Heart left ventricle (tissue), 16 donors: ENCODE measurements around the gene FADS6. TPM values are rescaled to one million over a fixed set of nuclear protein-coding genes. Genes with fewer than 3 reads are reported as not detected.

Experiments used
- ATAC-seq, 4 donors: fragments of 200-7000 bp; cut with Tn5 transposase; one replicate each; pipeline ENCODE4 v1.9.1; 2020 to 2022; ENCODE audit warnings: moderate library complexity in 4 of 4, mild to moderate bottlenecking in 3 of 4, moderate number of reproducible peaks in 1 of 4
- DNase-seq, 5 donors: peaks; one replicate each; pipeline ENCODE4 v3.0.0-alpha.2; 2020
- H3K27ac ChIP-seq, 12 donors: fragments of 200-600 bp; sonication (generic) in 4 of 12; one replicate each; pipeline versions ENCODE4 v1.5.0 to v1.8.0; 2016 to 2022; ENCODE audit warnings: mild to moderate bottlenecking in 2 of 12
- H3K27me3 ChIP-seq, 9 donors: fragments of 200-600 bp; sonication (generic) in 2 of 9; one replicate each; pipeline versions ENCODE4 v1.5.1 to v1.8.0; 2016 to 2022; ENCODE audit warnings: mild to moderate bottlenecking in 3 of 9
- H3K36me3 ChIP-seq, 9 donors: fragments of 200-600 bp; sonication (generic) in 2 of 9; one replicate each; pipeline versions ENCODE4 v1.5.0 to v1.8.0; 2018 to 2022; ENCODE audit warnings: mild to moderate bottlenecking in 2 of 9
- H3K4me1 ChIP-seq, 12 donors: fragments of 200-600 bp; sonication (generic) in 4 of 12; one replicate each; pipeline versions ENCODE4 v1.5.0 to v1.8.0; 2016 to 2022; ENCODE audit warnings: mild to moderate bottlenecking in 3 of 12
- H3K4me3 ChIP-seq, 12 donors: fragments of 200-600 bp; sonication (generic) in 4 of 12; one replicate each; pipeline versions ENCODE4 v1.5.0 to v1.8.0; 2017 to 2022; ENCODE audit warnings: mild to moderate bottlenecking in 9 of 12, moderate library complexity in 4 of 12
- H3K9me3 ChIP-seq, 12 donors: fragments of 200-600 bp; sonication (generic) in 4 of 12; one replicate each; pipeline versions ENCODE4 v1.5.0 to v1.8.0; 2016 to 2022; ENCODE audit warnings: mild to moderate bottlenecking in 1 of 12
- CTCF ChIP-seq, 12 donors: fragments of 200-600 bp; sonication (generic) in 4 of 12; IDR thresholded peaks; one replicate each; pipeline versions ENCODE4 v1.5.0 to v1.8.0; 2018 to 2022; ENCODE audit warnings: antibody characterized with exemption in 12 of 12, mild to moderate bottlenecking in 5 of 12
- POLR2A ChIP-seq, 2 donors: fragments of 450-650 bp; IDR thresholded peaks; one replicate each; pipeline ENCODE4 v1.6.1; 2017; ENCODE audit warnings: antibody characterized with exemption in 2 of 2, mild to moderate bottlenecking in 2 of 2, moderate library complexity in 2 of 2
- WGBS, 4 donors: extraction: QIAGEN DNeasy Blood & Tissue Kit in 2 of 4; methylation state at CpG; one replicate each; pipeline versions ENCODE4 v1.1.5 to v1.1.7; 2013 to 2018; 5-methylcytosine and 5-hydroxymethylcytosine counted together
- intact Hi-C, 10 donors: fragments of 100-400 bp; cut with DNase I; formaldehyde crosslinking; loops; one replicate each; pipeline versions ENCODE4 v1.11.1 to v1.14.2; 2022
- polyA plus RNA-seq, 2 donors: library from polyadenylated mRNA; stranded (reverse); fragments of 200-250 nt; gene quantifications; one replicate each; pipeline ENCODE4 v1.2.3, GENCODE V29; 2013
- total RNA-seq, 9 donors: library from RNA; depleted of rRNA in 2 of 9; stranded (reverse); fragments of >200 nt in 2 of 9; fragmentation: NEBNext Ultra II Directional in 3 of 9; extraction: Animal tissue kit (Norgen Biotek cat#: 25700) in 3 of 9; gene quantifications; one replicate each; pipeline versions ENCODE4 v1.1.0 to v1.2.4, GENCODE V29; 2016 to 2023
- donor health status: ischemic (EF 13 %, LVEDD 7.1; RV severe dilation, severe dysfunction).
- donor health status: healthy with polysubstance abuse.
- donor health status: DM: no; HTN: yes; CAD: no.
- donor health status: DM: no; HTN: no; CAD: no.
- donor health status: ischemic (EF 25% LVEDD 6.9; RV normal size, moderate dysfunction).
- donor health status: ischemic (EF 25% LVEDD 5.7; RV mildly dilated, moderate dysfunction).
- donor health status: healthy.
- donor health status: DM: yes; HTN: yes; CAD: no.
- donor health status: ischemic (EF 35%, LVEDD 5.7; RV mildly dilated, moderate dysfunction).
- donor health status: nonischemic (EF 11% LVEDD 7.7; RV severe dilation, severe dysfunction).
- donor health status: DM: yes; HTN: yes; CAD: no.
- donor health status: PGD.
- donor health status: ischemic (EF 29% LVEDD 5.4; RV normal size, mild dysfunction).
- donor health status: nonischemic (EF 23%, LVEDD 6.1; RV moderate dilation, normal function).

The FADS6 gene
- total and polyA plus RNA-seq, 11 donors, result not detected

DNA sequence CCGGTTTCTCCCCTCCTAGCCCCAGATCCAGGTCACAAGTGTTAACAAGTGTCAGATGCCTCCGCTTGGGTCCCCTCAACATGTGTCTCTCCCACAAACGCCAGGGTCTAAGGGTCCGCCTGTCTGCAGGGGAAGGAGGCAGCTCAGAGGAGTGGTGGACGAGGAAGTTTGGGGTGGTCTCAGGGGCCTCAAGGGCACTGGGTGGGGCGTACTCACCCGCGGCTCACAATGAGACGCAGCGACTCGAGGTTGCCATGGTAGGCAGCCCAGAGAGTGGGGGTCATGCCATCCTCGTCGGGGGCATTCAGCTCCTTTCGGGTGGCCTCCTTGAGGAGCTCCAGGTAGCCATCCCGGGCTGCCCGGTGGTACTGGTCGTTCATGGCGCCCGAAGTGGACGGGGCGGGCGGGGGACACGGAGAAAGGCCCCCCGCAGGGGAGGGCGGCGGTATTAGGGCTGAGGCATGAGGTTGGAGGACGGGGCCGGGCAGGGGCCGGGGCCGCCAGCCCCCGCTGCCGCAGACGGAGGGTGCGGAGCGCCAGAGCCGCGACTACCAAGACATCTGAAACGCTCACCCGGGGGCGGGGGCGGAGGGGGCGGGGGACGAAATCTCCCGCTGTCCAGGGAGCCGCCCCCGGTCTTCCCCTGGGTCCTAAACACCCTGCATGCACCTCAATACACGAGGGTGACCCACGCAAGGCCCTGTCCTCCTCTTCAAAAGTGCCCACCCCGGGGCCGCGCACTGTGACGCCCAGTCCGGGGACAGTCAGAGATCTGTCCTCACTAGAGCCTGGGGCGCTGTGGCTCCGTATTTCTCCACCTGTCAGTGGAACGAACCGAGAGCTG, 29.5 kb upstream of the FADS6 start, which contains the start of gene USH1G:
Gene USH1G (minus strand): TSS at position 562 of the 844 bp plus-strand sequence. CDS start 182 bp downstream, at position 380.
- H3K9me3 ChIP-seq, result no peaks in the 10 kb centered on the region
- peak within 1 kb of the TSS in 11 of 12 donors; percentile 3 to 45 (median 31) for H3K4me3 ChIP-seq
- ATAC-seq (peak in 3 of 4 donors; percentile 3 to 32 (median 3)), DNase-seq (peak in 1 of 5 donors; percentile 64)
- no peaks in the 10 kb centered on the region for H3K36me3 ChIP-seq
- H3K4me1 ChIP-seq, result peaks cover 0 to 31% (median 17%) of the 10 kb centered on the region in 12 donors
- TF ChIP-seq CTCF (IDR thresholded peaks at IDR 0.05), result no peak
- no peak for TF ChIP-seq POLR2A (IDR thresholded peaks at IDR 0.05)
- H3K27ac ChIP-seq, result no peak within 1 kb of the TSS
- WGBS, 4 donors, result 6 to 11% (median 8%) methylated on average over 21 to 57 of the region's 57 CpGs
- H3K27me3 ChIP-seq, result peaks cover 30 to 91% (median 66%) of the 10 kb centered on the region in 9 donors
- intact Hi-C loops, result loop anchor here in 1 of 10 donors (2.0 kb wide), 1 partner anchor 36 kb away; no protein-coding TSS in a partner anchor

DNA sequence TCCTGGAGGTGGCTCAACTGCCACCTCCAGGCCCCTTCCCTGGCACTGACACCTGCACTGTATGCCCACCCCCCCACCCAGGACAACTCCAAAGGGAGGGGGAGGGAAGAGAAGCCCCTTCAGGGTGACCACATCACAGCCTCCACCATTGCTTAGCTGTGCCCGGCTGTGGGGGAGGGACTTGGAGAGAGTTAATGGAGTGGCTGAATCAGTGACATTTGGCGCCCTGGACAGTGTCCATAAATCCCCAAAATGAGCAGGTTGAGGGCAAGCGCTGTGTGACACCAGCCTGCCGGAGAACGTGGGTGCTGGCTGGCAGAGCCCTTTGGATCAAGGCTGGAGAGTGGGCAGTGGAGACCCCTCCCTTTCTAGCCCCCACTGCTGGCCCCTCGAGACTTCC, 28.7 kb upstream of the FADS6 start:
- 53 to 71% (median 55%) methylated on average over 5 to 6 of the region's 6 CpGs for WGBS, 4 donors

GRCh38 chr17:74921769-74922168, 28.3 kb upstream of the FADS6 start:
- ATAC-seq (no peak), DNase-seq (peak in 1 of 5 donors; percentile 27)
- no peaks in the 10 kb centered on the region for H3K36me3 ChIP-seq
- H3K4me1 ChIP-seq, result peaks cover 0 to 40% (median 17%) of the 10 kb centered on the region in 12 donors
- TF ChIP-seq CTCF (IDR thresholded peaks at IDR 0.05) (no peak), POLR2A (IDR thresholded peaks at IDR 0.05) (no peak)
- intact Hi-C loops, result loop anchor here in 1 of 10 donors (2.0 kb wide), 1 partner anchor 37 kb away; no protein-coding TSS in a partner anchor
- H3K9me3 ChIP-seq, result no peaks in the 10 kb centered on the region
- H3K27ac ChIP-seq, result no peak overlapping the region
- H3K4me3 ChIP-seq, result no peak overlapping the region
- WGBS, 4 donors, result 97 to 100% (median 99%) methylated on average over 1 to 2 of the region's 2 CpGs
- peaks cover 26 to 80% (median 54%) of the 10 kb centered on the region in 9 donors for H3K27me3 ChIP-seq

More for the DNA sequence above, 28.7 kb upstream of the FADS6 start:
- no peak overlapping the region for H3K4me3 ChIP-seq
- peak in 1 of 5 donors; percentile 48 for DNase-seq
- intact Hi-C loops, result loop anchor here in 1 of 10 donors (2.0 kb wide), 1 partner anchor 37 kb away; no protein-coding TSS in a partner anchor
- peaks cover 30 to 84% (median 58%) of the 10 kb centered on the region in 9 donors for H3K27me3 ChIP-seq
- no peaks in the 10 kb centered on the region for H3K9me3 ChIP-seq
- peaks cover 0 to 37% (median 17%) of the 10 kb centered on the region in 12 donors for H3K4me1 ChIP-seq
- TF ChIP-seq POLR2A (IDR thresholded peaks at IDR 0.05) (no peak), CTCF (IDR thresholded peaks at IDR 0.05) (no peak)
- H3K36me3 ChIP-seq, result no peaks in the 10 kb centered on the region
- ATAC-seq, result no peak
- H3K27ac ChIP-seq, result no peak overlapping the region
